Fibroblast of villous mesenchyme (primary cell): ENCODE data around the gene LYSMD4. TPM values are rescaled to one million over a fixed set of nuclear protein-coding genes. Genes with fewer than 3 reads are reported as not detected.

Experiments
- DNase-seq: peaks from one replicate; pipeline ENCODE4 v3.0.0-alpha.2; 2010; ENCODE audit warnings: low read depth
- H3K4me3 ChIP-seq: 2 replicates; pipeline ENCODE4 v1.5.1; 2011; ENCODE audit warnings: low read depth, mild to moderate bottlenecking, low read length
- total RNA-seq: library from RNA; depleted of rRNA; stranded (reverse); fragments of >200 nt; gene quantifications from 2 replicates; pipeline ENCODE4 v1.2.3, GENCODE V29; 2012
- TF ChIP-seq, protein P1 (sequence below): IDR thresholded peaks from 2 replicates; pipeline ENCODE4 v1.5.1; 2012; ENCODE audit warnings: low read depth, mild to moderate bottlenecking, low read length; ENCODE audit not compliant: insufficient read depth

Gene LYSMD4
- total RNA-seq, 1 donor: 7.8 TPM

DNA sequence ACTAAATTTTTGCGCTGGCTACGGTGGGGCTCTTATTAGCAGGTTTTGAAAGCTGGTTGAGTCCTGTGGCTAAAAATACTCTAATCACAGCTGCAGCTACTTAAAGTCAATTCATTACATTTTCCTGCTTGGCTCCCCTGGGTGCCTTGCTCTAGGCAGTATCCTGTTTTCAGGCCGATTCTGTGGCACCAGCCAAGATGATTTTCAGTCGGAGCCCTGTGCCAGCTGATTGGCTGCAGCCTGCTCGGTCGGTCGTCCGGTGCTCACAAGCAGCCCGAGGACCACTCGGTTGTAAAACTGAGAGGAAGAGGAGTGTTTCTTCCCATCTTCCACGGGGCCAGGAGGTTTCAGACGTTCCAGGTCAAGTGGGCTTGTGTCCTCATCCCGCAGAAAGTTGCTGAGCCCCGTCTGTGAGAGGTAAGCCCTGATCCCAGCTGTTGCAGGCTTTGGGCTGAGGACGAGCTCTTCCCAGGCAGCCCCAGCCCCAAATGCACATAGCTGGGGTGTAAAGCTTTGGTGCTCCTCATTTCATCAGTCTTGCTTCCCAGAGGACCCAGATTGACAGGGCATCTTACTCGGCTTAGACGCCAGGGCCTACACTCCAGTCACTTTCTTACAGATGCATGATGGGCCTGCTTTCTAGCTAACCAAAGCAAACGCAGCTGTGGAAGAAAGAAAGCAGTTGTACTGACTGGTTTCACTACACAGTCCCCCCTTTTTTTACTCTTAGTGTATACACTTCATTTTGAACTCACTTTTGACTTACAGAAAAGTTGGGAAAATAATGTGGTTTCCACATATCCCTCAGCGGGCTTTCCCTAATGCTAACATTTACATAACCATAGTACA is 15.9 kb downstream of the LYSMD4 start:
- H3K4me3 ChIP-seq: no peak overlapping the region
- TF ChIP-seq, protein P1, sequence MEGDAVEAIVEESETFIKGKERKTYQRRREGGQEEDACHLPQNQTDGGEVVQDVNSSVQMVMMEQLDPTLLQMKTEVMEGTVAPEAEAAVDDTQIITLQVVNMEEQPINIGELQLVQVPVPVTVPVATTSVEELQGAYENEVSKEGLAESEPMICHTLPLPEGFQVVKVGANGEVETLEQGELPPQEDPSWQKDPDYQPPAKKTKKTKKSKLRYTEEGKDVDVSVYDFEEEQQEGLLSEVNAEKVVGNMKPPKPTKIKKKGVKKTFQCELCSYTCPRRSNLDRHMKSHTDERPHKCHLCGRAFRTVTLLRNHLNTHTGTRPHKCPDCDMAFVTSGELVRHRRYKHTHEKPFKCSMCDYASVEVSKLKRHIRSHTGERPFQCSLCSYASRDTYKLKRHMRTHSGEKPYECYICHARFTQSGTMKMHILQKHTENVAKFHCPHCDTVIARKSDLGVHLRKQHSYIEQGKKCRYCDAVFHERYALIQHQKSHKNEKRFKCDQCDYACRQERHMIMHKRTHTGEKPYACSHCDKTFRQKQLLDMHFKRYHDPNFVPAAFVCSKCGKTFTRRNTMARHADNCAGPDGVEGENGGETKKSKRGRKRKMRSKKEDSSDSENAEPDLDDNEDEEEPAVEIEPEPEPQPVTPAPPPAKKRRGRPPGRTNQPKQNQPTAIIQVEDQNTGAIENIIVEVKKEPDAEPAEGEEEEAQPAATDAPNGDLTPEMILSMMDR: no peak
- no peak for DNase-seq

- TF ChIP-seq, protein P1: no peak
- no peak overlapping the region for H3K4me3 ChIP-seq
- no peak for DNase-seq
Observed at GRCh38 chr15:99716540-99717095, 16.6 kb downstream of the LYSMD4 start.

GRCh38 chr15:99712415-99712814 is 20.8 kb downstream of the LYSMD4 start:
- no peak overlapping the region for H3K4me3 ChIP-seq
- TF ChIP-seq, protein P1: no peak
- no peak for DNase-seq

DNA sequence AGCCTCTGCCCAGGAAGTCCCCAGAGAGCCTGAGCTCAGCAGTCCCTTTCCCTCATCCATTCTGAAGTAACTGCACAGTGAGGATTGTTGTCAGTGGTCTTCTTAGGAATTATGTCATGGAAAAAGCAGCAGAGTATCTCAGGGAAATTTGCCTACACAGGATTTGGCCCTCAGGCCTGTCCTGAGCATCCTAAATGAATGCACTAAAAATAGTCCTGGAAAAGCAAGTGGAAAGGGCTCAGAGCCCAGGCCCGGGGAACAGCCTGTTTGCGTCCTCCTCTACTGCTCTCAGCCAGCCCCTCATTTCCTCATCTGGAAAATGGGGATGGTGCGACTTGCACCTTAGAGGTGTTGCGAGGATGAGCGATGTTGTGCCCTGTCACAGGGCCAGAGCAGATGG is 21.6 kb downstream of the LYSMD4 start:
- H3K4me3 ChIP-seq: no peak overlapping the region
- TF ChIP-seq, protein P1: no peak
- no peak for DNase-seq

- no peak for DNase-seq
- H3K4me3 ChIP-seq: no peak overlapping the region
- TF ChIP-seq, protein P1: no peak
Observed at GRCh38 chr15:99709243-99709986, 23.8 kb downstream of the LYSMD4 start.

GRCh38 chr15:99708563-99708962 is 24.7 kb downstream of the LYSMD4 start:
- H3K4me3 ChIP-seq: no peak overlapping the region
- TF ChIP-seq, protein P1: no peak
- peak; percentile 95 for DNase-seq
